Liver (tissue), 9 donors: ENCODE data around the gene IFT20. TPM values are rescaled to one million over a fixed set of nuclear protein-coding genes. Genes with fewer than 3 reads are reported as not detected.

Source experiments
- DNase-seq: peaks from one replicate; pipeline ENCODE4 v3.0.0-alpha.2; 2017; ENCODE audit warnings: low spot score
- H3K27ac ChIP-seq, 2 donors: one replicate each; pipeline ENCODE4 v1.7.0; 2013; ENCODE audit warnings: inconsistent platforms in 2 of 2, low read length in 2 of 2, control low read depth in 1 of 2, low read depth in 1 of 2, mild to moderate bottlenecking in 1 of 2
- H3K27me3 ChIP-seq, 4 donors: one replicate each; pipeline versions ENCODE4 v1.6.1 to v1.7.0; 2013; ENCODE audit warnings: low read length in 3 of 4, inconsistent platforms in 1 of 4, mild to moderate bottlenecking in 1 of 4, moderate library complexity in 1 of 4; ENCODE audit not compliant: control insufficient read depth in 4 of 4, insufficient read depth in 4 of 4
- H3K36me3 ChIP-seq, 4 donors: one replicate each; pipeline versions ENCODE4 v1.6.1 to v1.7.0; 2013; ENCODE audit warnings: low read length in 3 of 4, mild to moderate bottlenecking in 3 of 4, low read depth in 1 of 4, moderate library complexity in 1 of 4; ENCODE audit not compliant: control insufficient read depth in 4 of 4, insufficient read depth in 3 of 4
- H3K4me1 ChIP-seq, 4 donors: one replicate each; pipeline versions ENCODE4 v1.6.1 to v1.7.0; 2013; ENCODE audit warnings: low read length in 3 of 4, mild to moderate bottlenecking in 3 of 4, moderate library complexity in 1 of 4; ENCODE audit not compliant: control insufficient read depth in 4 of 4, insufficient read depth in 4 of 4
- H3K4me3 ChIP-seq, 3 donors: one replicate each; pipeline versions ENCODE4 v1.6.1 to v1.7.0; 2013; ENCODE audit warnings: low read length in 3 of 3, control low read depth in 1 of 3, low read depth in 1 of 3, mild to moderate bottlenecking in 1 of 3
- H3K9ac ChIP-seq, 2 donors: one replicate each; pipeline ENCODE4 v1.7.0; 2013; ENCODE audit warnings: low read length in 2 of 2, mild to moderate bottlenecking in 2 of 2, moderate library complexity in 2 of 2, control low read depth in 1 of 2, low read depth in 1 of 2
- H3K9me3 ChIP-seq, 4 donors: one replicate each; pipeline versions ENCODE4 v1.6.1 to v1.7.0; 2013; ENCODE audit warnings: low read length in 3 of 4; ENCODE audit not compliant: control insufficient read depth in 4 of 4
- EGR1 ChIP-seq, 2 donors: IDR thresholded peaks; 2 replicates each; pipeline ENCODE4 v1.6.1; 2016 to 2018; ENCODE audit warnings: antibody characterized with exemption in 2 of 2, low read depth in 2 of 2
- FOXA1 ChIP-seq: IDR thresholded peaks from 2 replicates; pipeline ENCODE4 v1.6.1; 2016; ENCODE audit warnings: antibody characterized with exemption
- FOXA2 ChIP-seq: IDR thresholded peaks from 2 replicates; pipeline ENCODE4 v1.6.1; 2016; ENCODE audit warnings: antibody characterized with exemption
- GABPA ChIP-seq, 2 donors: IDR thresholded peaks in 1 of 2; conservative IDR thresholded peaks in 1 of 2; 2 replicates each; pipeline ENCODE4 v1.6.1; 2016; ENCODE audit warnings: antibody characterized with exemption in 2 of 2, mild to moderate bottlenecking in 1 of 2, moderate library complexity in 1 of 2
- HNF4A ChIP-seq, 2 donors: conservative IDR thresholded peaks; 2 replicates each; pipeline ENCODE4 v1.6.1; 2016; ENCODE audit warnings: antibody characterized with exemption in 2 of 2, mild to moderate bottlenecking in 2 of 2
- HNF4G ChIP-seq: IDR thresholded peaks from 2 replicates; pipeline ENCODE4 v1.6.1; 2016; ENCODE audit warnings: antibody characterized with exemption
- JUND ChIP-seq, 2 donors: IDR thresholded peaks; 2 replicates each; pipeline ENCODE4 v1.6.1; 2016; ENCODE audit warnings: antibody characterized with exemption in 2 of 2
- NR2F2 ChIP-seq: IDR thresholded peaks from 2 replicates; pipeline ENCODE4 v1.6.1; 2016; ENCODE audit warnings: antibody characterized with exemption
- RAD21 ChIP-seq, 2 donors: IDR thresholded peaks; 2 replicates each; pipeline ENCODE4 v1.6.1; 2016; ENCODE audit warnings: antibody characterized with exemption in 2 of 2, mild to moderate bottlenecking in 2 of 2
- RXRA ChIP-seq, 2 donors: IDR thresholded peaks; 2 replicates each; pipeline ENCODE4 v1.6.1; 2017 to 2018; ENCODE audit warnings: antibody characterized with exemption in 2 of 2, mild to moderate bottlenecking in 1 of 2
- SP1 ChIP-seq: IDR thresholded peaks from 2 replicates; pipeline ENCODE4 v1.6.1; 2018; ENCODE audit warnings: antibody characterized with exemption, mild to moderate bottlenecking
- TAF1 ChIP-seq: conservative IDR thresholded peaks from 2 replicates; pipeline ENCODE4 v1.6.1; 2016; ENCODE audit warnings: antibody characterized with exemption, mild to moderate bottlenecking
- YY1 ChIP-seq: IDR thresholded peaks from 2 replicates; pipeline ENCODE4 v1.6.1; 2016; ENCODE audit warnings: antibody characterized with exemption, mild to moderate bottlenecking
- WGBS: extraction: QIAGEN DNeasy Blood & Tissue Kit; methylation state at CpG from one replicate; pipeline ENCODE4 v1.1.7; 2013; 5-methylcytosine and 5-hydroxymethylcytosine counted together
- polyA plus RNA-seq, 2 donors: library from polyadenylated mRNA; stranded (reverse) in 1 of 2; unstranded in 1 of 2; fragments of 200-250 nt in 1 of 2; fragments of >200 nt in 1 of 2; fragmentation: Nextera tagmentation in 1 of 2; extraction: Ambion mirVana in 1 of 2; gene quantifications; one replicate each; pipeline versions ENCODE4 v1.2.1 to v1.2.3, GENCODE V29; 2013 to 2015
- total RNA-seq, 2 donors: library from RNA; depleted of rRNA; stranded (reverse); fragments of >200 nt; gene quantifications; one replicate each; pipeline ENCODE4 v1.2.3, GENCODE V29; 2014
- TF ChIP-seq, protein P1 (sequence below): IDR thresholded peaks from 2 replicates; pipeline ENCODE4 v1.6.1; 2016; ENCODE audit warnings: antibody characterized with exemption
- TF ChIP-seq, protein P2 (sequence below): IDR thresholded peaks from 2 replicates; pipeline ENCODE4 v1.6.1; 2016; ENCODE audit warnings: antibody characterized with exemption
- TF ChIP-seq, protein P3 (sequence below): IDR thresholded peaks from 2 replicates; pipeline ENCODE4 v1.6.1; 2016; ENCODE audit warnings: antibody characterized with exemption
- TF ChIP-seq, protein P4 (sequence below): fragments of 150-350 bp; IDR thresholded peaks from 2 replicates; pipeline ENCODE4 v1.5.1; 2017; ENCODE audit warnings: improper control_type of control experiment, low read depth, low read length; ENCODE audit not compliant: missing input control
- TF ChIP-seq, protein P5 (sequence below): IDR thresholded peaks from 2 replicates; pipeline ENCODE4 v1.6.1; 2016; ENCODE audit warnings: antibody characterized with exemption, mild to moderate bottlenecking
- donor health status: healthy.
- donor health status: healthy.
- donor health status: healthy.
- donor health status: healthy.
- donor health status: healthy.

The IFT20 gene, protein sequence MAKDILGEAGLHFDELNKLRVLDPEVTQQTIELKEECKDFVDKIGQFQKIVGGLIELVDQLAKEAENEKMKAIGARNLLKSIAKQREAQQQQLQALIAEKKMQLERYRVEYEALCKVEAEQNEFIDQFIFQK
- total RNA-seq (10 to 100 TPM; 15.5 to 22.4 TPM), polyA plus RNA-seq (10 to 100 TPM; 27.0 to 37.1 TPM)

DNA sequence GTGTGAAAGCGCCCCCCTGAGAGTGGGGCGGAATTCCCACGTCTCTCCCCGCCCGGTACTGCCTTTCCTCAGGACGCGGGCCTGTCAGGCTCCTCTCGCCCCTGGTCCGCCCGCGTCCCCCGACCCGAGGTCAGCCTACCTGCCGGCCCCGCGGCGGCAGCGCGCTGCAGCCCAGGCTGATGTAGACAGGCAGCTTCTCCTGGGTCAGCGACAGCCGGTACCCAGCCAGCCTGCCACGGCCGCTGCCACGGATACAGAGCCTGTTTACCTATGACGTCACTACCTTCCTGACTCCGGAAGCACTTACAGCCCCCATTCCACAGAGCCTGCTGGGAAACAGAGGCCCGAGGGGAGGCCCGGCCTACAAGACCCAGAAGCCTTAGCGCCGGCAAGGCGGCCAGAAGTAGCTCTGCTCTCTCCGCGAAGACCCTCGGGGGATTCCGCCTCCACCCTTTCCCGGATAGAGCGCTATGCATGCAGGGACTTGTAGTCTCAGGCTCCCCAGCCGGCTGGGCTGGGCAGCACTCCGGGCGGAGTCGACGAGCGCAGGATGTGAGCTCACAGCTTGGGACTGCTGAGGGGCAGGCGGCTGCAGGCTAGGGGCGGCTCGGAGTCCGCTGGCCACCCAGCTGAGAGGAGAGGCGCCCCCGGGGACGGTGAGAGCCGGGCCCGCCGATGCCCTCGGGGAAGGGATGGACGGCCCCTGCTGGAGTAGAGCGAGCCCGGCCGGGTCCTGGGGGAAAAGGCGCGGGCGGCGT is at the start of gene IFT20, which contains the start of gene TNFAIP1:
Gene IFT20 (minus strand): TSS at position 272 of the 758 bp plus-strand sequence. CDS start 3,487 bp downstream, outside the sequence.
Gene TNFAIP1 (plus strand): TSS at position 561 of the 758 bp plus-strand sequence. CDS start 3,761 bp downstream, outside the sequence.
- TF ChIP-seq GABPA (IDR thresholded peaks at IDR 0.05 in 1 of 2, conservative IDR thresholded peaks at IDR 0.05 in 1 of 2) (peak; percentile 88 to 98), RXRA (IDR thresholded peaks at IDR 0.05) (peak; percentile 56 to 59), HNF4G (no peak), NR2F2 (peak; percentile 41), TAF1 (peak; percentile 55), HNF4A (conservative IDR thresholded peaks at IDR 0.05) (peak; percentile 43 to 49), RAD21 (IDR thresholded peaks at IDR 0.05) (peak; percentile 34 to 42), EGR1 (IDR thresholded peaks at IDR 0.05; ENCODE audit: low read depth in 2 of 2) (peak; percentile 13 to 60), JUND (IDR thresholded peaks at IDR 0.05) (peak; percentile 87 to 90), SP1 (peak; percentile 87), FOXA2 (peak; percentile 92), YY1 (peak; percentile 92), FOXA1 (peak; percentile 94)
- TF ChIP-seq, protein P1, sequence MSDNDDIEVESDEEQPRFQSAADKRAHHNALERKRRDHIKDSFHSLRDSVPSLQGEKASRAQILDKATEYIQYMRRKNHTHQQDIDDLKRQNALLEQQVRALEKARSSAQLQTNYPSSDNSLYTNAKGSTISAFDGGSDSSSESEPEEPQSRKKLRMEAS = peak; percentile 74
- TF ChIP-seq, protein P2, sequence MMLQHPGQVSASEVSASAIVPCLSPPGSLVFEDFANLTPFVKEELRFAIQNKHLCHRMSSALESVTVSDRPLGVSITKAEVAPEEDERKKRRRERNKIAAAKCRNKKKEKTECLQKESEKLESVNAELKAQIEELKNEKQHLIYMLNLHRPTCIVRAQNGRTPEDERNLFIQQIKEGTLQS = peak; percentile 43
- TF ChIP-seq, protein P3, sequence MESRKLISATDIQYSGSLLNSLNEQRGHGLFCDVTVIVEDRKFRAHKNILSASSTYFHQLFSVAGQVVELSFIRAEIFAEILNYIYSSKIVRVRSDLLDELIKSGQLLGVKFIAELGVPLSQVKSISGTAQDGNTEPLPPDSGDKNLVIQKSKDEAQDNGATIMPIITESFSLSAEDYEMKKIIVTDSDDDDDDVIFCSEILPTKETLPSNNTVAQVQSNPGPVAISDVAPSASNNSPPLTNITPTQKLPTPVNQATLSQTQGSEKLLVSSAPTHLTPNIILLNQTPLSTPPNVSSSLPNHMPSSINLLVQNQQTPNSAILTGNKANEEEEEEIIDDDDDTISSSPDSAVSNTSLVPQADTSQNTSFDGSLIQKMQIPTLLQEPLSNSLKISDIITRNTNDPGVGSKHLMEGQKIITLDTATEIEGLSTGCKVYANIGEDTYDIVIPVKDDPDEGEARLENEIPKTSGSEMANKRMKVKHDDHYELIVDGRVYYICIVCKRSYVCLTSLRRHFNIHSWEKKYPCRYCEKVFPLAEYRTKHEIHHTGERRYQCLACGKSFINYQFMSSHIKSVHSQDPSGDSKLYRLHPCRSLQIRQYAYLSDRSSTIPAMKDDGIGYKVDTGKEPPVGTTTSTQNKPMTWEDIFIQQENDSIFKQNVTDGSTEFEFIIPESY = peak; percentile 94
- TF ChIP-seq, protein P4, sequence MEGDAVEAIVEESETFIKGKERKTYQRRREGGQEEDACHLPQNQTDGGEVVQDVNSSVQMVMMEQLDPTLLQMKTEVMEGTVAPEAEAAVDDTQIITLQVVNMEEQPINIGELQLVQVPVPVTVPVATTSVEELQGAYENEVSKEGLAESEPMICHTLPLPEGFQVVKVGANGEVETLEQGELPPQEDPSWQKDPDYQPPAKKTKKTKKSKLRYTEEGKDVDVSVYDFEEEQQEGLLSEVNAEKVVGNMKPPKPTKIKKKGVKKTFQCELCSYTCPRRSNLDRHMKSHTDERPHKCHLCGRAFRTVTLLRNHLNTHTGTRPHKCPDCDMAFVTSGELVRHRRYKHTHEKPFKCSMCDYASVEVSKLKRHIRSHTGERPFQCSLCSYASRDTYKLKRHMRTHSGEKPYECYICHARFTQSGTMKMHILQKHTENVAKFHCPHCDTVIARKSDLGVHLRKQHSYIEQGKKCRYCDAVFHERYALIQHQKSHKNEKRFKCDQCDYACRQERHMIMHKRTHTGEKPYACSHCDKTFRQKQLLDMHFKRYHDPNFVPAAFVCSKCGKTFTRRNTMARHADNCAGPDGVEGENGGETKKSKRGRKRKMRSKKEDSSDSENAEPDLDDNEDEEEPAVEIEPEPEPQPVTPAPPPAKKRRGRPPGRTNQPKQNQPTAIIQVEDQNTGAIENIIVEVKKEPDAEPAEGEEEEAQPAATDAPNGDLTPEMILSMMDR = no peak
- TF ChIP-seq, protein P5, sequence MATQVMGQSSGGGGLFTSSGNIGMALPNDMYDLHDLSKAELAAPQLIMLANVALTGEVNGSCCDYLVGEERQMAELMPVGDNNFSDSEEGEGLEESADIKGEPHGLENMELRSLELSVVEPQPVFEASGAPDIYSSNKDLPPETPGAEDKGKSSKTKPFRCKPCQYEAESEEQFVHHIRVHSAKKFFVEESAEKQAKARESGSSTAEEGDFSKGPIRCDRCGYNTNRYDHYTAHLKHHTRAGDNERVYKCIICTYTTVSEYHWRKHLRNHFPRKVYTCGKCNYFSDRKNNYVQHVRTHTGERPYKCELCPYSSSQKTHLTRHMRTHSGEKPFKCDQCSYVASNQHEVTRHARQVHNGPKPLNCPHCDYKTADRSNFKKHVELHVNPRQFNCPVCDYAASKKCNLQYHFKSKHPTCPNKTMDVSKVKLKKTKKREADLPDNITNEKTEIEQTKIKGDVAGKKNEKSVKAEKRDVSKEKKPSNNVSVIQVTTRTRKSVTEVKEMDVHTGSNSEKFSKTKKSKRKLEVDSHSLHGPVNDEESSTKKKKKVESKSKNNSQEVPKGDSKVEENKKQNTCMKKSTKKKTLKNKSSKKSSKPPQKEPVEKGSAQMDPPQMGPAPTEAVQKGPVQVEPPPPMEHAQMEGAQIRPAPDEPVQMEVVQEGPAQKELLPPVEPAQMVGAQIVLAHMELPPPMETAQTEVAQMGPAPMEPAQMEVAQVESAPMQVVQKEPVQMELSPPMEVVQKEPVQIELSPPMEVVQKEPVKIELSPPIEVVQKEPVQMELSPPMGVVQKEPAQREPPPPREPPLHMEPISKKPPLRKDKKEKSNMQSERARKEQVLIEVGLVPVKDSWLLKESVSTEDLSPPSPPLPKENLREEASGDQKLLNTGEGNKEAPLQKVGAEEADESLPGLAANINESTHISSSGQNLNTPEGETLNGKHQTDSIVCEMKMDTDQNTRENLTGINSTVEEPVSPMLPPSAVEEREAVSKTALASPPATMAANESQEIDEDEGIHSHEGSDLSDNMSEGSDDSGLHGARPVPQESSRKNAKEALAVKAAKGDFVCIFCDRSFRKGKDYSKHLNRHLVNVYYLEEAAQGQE = peak; percentile 84
- under 1% methylated on average over 62 of the region's 62 CpGs for WGBS
- peaks cover 1 to 23% (median 8%) of the 10 kb centered on the region in 4 donors for H3K36me3 ChIP-seq
- no peaks in the 10 kb centered on the region for H3K9me3 ChIP-seq
- peak within 1 kb of the TSS; percentile 85 to 93 (median 91) for H3K4me3 ChIP-seq
- no peaks in the 10 kb centered on the region for H3K27me3 ChIP-seq
- peak; percentile 94 for DNase-seq
- H3K4me1 ChIP-seq = peaks cover 4 to 39% (median 36%) of the 10 kb centered on the region in 4 donors
- peak within 1 kb of the TSS; percentile 87 to 89 for H3K9ac ChIP-seq
- H3K27ac ChIP-seq = peak within 1 kb of the TSS; percentile 93 to 96
